Measurements from ENCODE around the gene SLC2A9.

SLC2A9 gene

GRCh38 chr4:10034612-10035104 is 13.4 kb upstream of the SLC2A9 start:
- no peaks in the 10 kb centered on the region for H3K27me3 ChIP-seq (replicated peaks; ENCODE audit: insufficient read depth, low read length)
- no peak overlapping the region for H2AFZ ChIP-seq (ENCODE audit: low read length)
- no peak overlapping the region for H3K4me3 ChIP-seq (ENCODE audit: low read length)
- H3F3A ChIP-seq (ENCODE audit: insufficient read depth, low read length): no peaks in the 10 kb centered on the region
- H3K36me3 ChIP-seq (replicated peaks; ENCODE audit: insufficient read depth, low read length): no peaks in the 10 kb centered on the region
- no peaks in the 10 kb centered on the region for H3K4me1 ChIP-seq (ENCODE audit: low read length)
- no peak overlapping the region for H3K9ac ChIP-seq (ENCODE audit: low read length)
- no peaks in the 10 kb centered on the region for H3K79me2 ChIP-seq (ENCODE audit: low read length)
- no peaks in the 10 kb centered on the region for H3K9me2 ChIP-seq (replicated peaks; ENCODE audit: insufficient read depth, low read length)
- DNase-seq: no peak
- H3K9me3 ChIP-seq (replicated peaks; ENCODE audit: insufficient read depth, low read length): no peaks in the 10 kb centered on the region
- no peak overlapping the region for H3K27ac ChIP-seq (ENCODE audit: low read length)
- TF ChIP-seq EZH2phosphoT487 (IDR thresholded peaks at IDR 0.05; ENCODE audit: low read length): no peak
- no peak for TF ChIP-seq CTCF (IDR thresholded peaks at IDR 0.05; ENCODE audit: low read length)
- no peak for TF ChIP-seq EZH2 (optimal IDR thresholded peaks at IDR 0.05; ENCODE audit: low read depth, low read length)
- H4K20me1 ChIP-seq (ENCODE audit: insufficient read depth, low read length): no peaks in the 10 kb centered on the region
- H3K4me2 ChIP-seq (ENCODE audit: low read depth, low read length): no peak overlapping the region

GRCh38 chr4:10034136-10034535 is 12.8 kb upstream of the SLC2A9 start:
- no peaks in the 10 kb centered on the region for H3K9me2 ChIP-seq (replicated peaks; ENCODE audit: insufficient read depth, low read length)
- TF ChIP-seq EZH2 (optimal IDR thresholded peaks at IDR 0.05; ENCODE audit: low read depth, low read length): no peak
- no peak for TF ChIP-seq EZH2phosphoT487 (IDR thresholded peaks at IDR 0.05; ENCODE audit: low read length)
- TF ChIP-seq CTCF (IDR thresholded peaks at IDR 0.05; ENCODE audit: low read length): no peak
- no peaks in the 10 kb centered on the region for H3K9me3 ChIP-seq (replicated peaks; ENCODE audit: insufficient read depth, low read length)
- no peak overlapping the region for H3K9ac ChIP-seq (ENCODE audit: low read length)
- no peaks in the 10 kb centered on the region for H3K36me3 ChIP-seq (replicated peaks; ENCODE audit: insufficient read depth, low read length)
- no peaks in the 10 kb centered on the region for H3K4me1 ChIP-seq (ENCODE audit: low read length)
- H3K4me3 ChIP-seq (ENCODE audit: low read length): no peak overlapping the region
- no peak overlapping the region for H3K27ac ChIP-seq (ENCODE audit: low read length)
- H3F3A ChIP-seq (ENCODE audit: insufficient read depth, low read length): no peaks in the 10 kb centered on the region
- no peak for DNase-seq
- H4K20me1 ChIP-seq (ENCODE audit: insufficient read depth, low read length): no peaks in the 10 kb centered on the region
- H3K27me3 ChIP-seq (replicated peaks; ENCODE audit: insufficient read depth, low read length): no peaks in the 10 kb centered on the region
- no peak overlapping the region for H3K4me2 ChIP-seq (ENCODE audit: low read depth, low read length)
- no peaks in the 10 kb centered on the region for H3K79me2 ChIP-seq (ENCODE audit: low read length)
- no peak overlapping the region for H2AFZ ChIP-seq (ENCODE audit: low read length)

GRCh38 chr4:10033191-10033881 is 12.0 kb upstream of the SLC2A9 start:
- H3K4me3 ChIP-seq (ENCODE audit: low read length): no peak overlapping the region
- no peaks in the 10 kb centered on the region for H3F3A ChIP-seq (ENCODE audit: insufficient read depth, low read length)
- H3K27me3 ChIP-seq (replicated peaks; ENCODE audit: insufficient read depth, low read length): no peaks in the 10 kb centered on the region
- H3K36me3 ChIP-seq (replicated peaks; ENCODE audit: insufficient read depth, low read length): no peaks in the 10 kb centered on the region
- H3K79me2 ChIP-seq (ENCODE audit: low read length): no peaks in the 10 kb centered on the region
- no peak overlapping the region for H3K4me2 ChIP-seq (ENCODE audit: low read depth, low read length)
- no peak overlapping the region for H2AFZ ChIP-seq (ENCODE audit: low read length)
- no peaks in the 10 kb centered on the region for H4K20me1 ChIP-seq (ENCODE audit: insufficient read depth, low read length)
- H3K9me3 ChIP-seq (replicated peaks; ENCODE audit: insufficient read depth, low read length): no peaks in the 10 kb centered on the region
- no peak overlapping the region for H3K9ac ChIP-seq (ENCODE audit: low read length)
- H3K9me2 ChIP-seq (replicated peaks; ENCODE audit: insufficient read depth, low read length): no peaks in the 10 kb centered on the region
- no peak overlapping the region for H3K27ac ChIP-seq (ENCODE audit: low read length)
- H3K4me1 ChIP-seq (ENCODE audit: low read length): no peaks in the 10 kb centered on the region
- DNase-seq: no peak
- TF ChIP-seq CTCF (IDR thresholded peaks at IDR 0.05; ENCODE audit: low read length): no peak
- no peak for TF ChIP-seq EZH2 (optimal IDR thresholded peaks at IDR 0.05; ENCODE audit: low read depth, low read length)
- TF ChIP-seq EZH2phosphoT487 (IDR thresholded peaks at IDR 0.05; ENCODE audit: low read length): no peak
